Body of pancreas (tissue), 4 donors: Measurements from ENCODE around the gene GTF2F2.

Experiments
- POLR2A ChIP-seq, 3 donors: fragments of 450-650 bp; IDR thresholded peaks; one replicate each; pipeline ENCODE4 v1.6.1; 2016; ENCODE audit warnings: antibody characterized with exemption in 3 of 3, mild to moderate bottlenecking in 2 of 3
- TF ChIP-seq, protein P1 (sequence below), 7 experiments: fragments of 450-650 bp in 4 of 7; fragments of 200-600 bp in 3 of 7; sonication (generic) in 3 of 7; IDR thresholded peaks; one replicate each; pipeline ENCODE4 v1.5.1; 2016 to 2019; ENCODE audit warnings: antibody characterized with exemption in 7 of 7

- TF ChIP-seq, protein P1, sequence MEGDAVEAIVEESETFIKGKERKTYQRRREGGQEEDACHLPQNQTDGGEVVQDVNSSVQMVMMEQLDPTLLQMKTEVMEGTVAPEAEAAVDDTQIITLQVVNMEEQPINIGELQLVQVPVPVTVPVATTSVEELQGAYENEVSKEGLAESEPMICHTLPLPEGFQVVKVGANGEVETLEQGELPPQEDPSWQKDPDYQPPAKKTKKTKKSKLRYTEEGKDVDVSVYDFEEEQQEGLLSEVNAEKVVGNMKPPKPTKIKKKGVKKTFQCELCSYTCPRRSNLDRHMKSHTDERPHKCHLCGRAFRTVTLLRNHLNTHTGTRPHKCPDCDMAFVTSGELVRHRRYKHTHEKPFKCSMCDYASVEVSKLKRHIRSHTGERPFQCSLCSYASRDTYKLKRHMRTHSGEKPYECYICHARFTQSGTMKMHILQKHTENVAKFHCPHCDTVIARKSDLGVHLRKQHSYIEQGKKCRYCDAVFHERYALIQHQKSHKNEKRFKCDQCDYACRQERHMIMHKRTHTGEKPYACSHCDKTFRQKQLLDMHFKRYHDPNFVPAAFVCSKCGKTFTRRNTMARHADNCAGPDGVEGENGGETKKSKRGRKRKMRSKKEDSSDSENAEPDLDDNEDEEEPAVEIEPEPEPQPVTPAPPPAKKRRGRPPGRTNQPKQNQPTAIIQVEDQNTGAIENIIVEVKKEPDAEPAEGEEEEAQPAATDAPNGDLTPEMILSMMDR (IDR thresholded peaks at IDR 0.05) = no peak
- no peak for TF ChIP-seq POLR2A (IDR thresholded peaks at IDR 0.05)
Observed at GRCh38 chr13:45200701-45201232, 80.5 kb downstream of the GTF2F2 start, which contains the start of gene KCTD4.
